Skin epidermis (tissue), 12 donors: Measurements from ENCODE around the gene TCAIM.

Experiments used
- H3K27ac ChIP-seq, 21 experiments: fragments of 200-600 bp; sonication (generic) in 11 of 21; one replicate each; pipeline ENCODE4 v1.5.0; 2020; ENCODE audit warnings: mild to moderate bottlenecking in 3 of 21, inconsistent platforms in 2 of 21, moderate library complexity in 2 of 21
- H3K4me3 ChIP-seq, 7 experiments: fragments of 200-600 bp; sonication (generic) in 2 of 7; one replicate each; pipeline ENCODE4 v1.5.0; 2020; ENCODE audit warnings: inconsistent platforms in 2 of 7, mild to moderate bottlenecking in 2 of 7, moderate library complexity in 1 of 7

The TCAIM gene

GRCh38 chr3:44436181-44436580 is 97.6 kb downstream of the TCAIM start:
- Histone ChIP-seq H3K4me3 (no peak overlapping the region), H3K27ac (no peak overlapping the region)

DNA sequence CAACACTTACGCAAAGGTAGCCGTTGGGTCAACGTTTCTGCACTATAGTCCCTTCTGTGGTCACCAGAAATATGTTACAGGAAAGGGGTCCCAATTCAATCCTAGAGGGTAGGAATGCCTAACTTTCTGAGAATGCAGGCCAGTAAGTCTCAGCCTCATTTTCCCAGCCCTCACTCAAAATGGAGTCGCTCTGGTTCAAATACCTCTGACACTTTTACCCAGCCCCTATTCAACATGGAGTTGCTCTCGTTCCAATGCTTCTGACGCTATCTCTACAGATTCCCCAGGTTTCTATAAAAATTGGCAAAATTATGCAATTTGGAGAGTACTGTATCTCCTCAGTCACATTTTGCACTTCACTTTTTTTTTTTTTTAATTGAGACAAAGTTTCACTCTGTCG is 99.2 kb downstream of the TCAIM start:
- H3K27ac ChIP-seq: no peak overlapping the region
- H3K4me3 ChIP-seq: no peak overlapping the region

DNA sequence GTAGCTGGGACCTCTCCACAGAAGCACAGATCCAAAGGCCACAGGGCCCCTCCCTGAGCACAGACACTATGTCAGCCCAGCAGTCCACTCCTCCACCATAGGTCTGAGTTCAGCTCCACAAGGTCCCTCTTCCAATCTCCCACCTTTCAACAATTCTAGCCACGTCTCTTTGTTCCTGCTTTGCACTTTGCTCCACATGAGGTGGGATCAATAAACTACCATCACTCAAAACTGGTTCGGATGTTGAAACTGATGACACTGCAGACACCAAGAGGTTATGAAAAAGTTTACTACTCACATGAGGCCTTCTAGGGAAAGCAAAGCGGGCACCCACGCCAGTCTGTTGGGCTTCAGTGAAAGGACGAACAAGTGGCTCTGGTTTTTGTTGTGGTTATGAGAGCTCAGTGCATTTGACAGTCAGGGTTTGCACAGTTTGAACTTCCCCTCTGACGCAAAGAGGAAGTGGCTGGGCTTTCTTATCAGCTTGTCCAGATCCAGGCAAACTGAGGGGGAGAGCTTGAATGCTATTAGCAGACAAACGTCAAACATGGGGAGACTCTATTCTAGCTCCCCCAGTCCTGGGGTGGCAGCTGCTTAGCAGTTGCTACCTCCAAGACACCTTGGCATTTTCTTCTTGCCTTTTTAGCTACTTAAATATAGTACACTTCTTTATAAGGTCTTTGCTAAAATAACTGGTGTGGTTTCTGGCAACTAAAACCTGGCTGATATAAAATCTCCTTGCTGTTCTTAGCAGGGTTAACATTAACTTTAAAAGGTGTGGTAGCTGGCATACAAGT is 101.1 kb downstream of the TCAIM start:
- Histone ChIP-seq H3K4me3 (no peak overlapping the region), H3K27ac (peak overlapping the region; percentile 15 to 88 (median 74))

GRCh38 chr3:44442596-44443309 is 104.2 kb downstream of the TCAIM start:
- Histone ChIP-seq H3K4me3 (no peak overlapping the region), H3K27ac (no peak overlapping the region)

DNA sequence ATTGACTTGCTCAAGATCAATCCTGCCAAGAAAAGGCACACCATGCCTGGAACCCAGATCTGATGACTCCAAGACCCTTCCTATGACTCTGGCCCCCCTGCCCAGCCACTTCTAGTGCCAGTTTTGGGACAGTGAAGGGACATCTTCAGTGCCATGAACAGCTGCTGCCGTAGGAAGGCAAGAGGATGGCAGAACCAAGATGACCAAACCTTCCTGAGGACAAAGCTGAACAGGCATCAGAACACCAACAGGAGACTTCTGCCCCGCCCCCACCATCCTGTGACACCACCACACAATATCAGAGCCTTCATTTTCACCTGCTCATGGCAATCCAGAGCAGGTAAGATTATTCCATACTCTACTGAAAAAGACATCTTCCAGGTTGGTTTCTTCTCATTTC is 105.9 kb downstream of the TCAIM start:
- no peak overlapping the region for H3K4me3 ChIP-seq
- no peak overlapping the region for H3K27ac ChIP-seq

GRCh38 chr3:44444896-44445691 is 106.5 kb downstream of the TCAIM start:
- H3K4me3 ChIP-seq: no peak overlapping the region
- no peak overlapping the region for H3K27ac ChIP-seq

DNA sequence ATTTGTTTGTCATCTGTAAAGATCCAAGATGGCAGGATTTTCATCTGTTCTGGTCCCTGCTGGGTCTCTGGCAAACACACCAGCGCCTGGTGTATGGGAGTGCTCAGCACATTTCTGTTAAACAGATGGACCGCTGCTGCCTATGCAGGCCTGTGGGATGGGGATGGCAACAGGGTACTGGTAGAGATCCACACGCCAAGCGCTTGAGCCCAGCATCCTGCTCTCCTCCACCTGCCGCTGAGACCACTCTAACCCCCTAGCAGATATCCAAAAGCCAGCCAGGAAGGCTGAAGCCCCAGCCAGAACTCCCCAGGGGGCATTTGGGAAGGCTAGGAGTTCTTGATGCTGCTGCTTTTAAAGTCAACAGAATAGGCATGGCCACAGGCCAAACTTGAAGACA is 107.2 kb downstream of the TCAIM start:
- Histone ChIP-seq H3K4me3 (no peak overlapping the region), H3K27ac (no peak overlapping the region)

GRCh38 chr3:44446929-44447328 is 108.4 kb downstream of the TCAIM start:
- Histone ChIP-seq H3K4me3 (no peak overlapping the region), H3K27ac (no peak overlapping the region)

GRCh38 chr3:44451441-44451840 is 112.9 kb downstream of the TCAIM start:
- Histone ChIP-seq H3K27ac (no peak overlapping the region), H3K4me3 (no peak overlapping the region)

- Histone ChIP-seq H3K27ac (no peak overlapping the region), H3K4me3 (no peak overlapping the region)
Observed at GRCh38 chr3:44454258-44454657, 115.7 kb downstream of the TCAIM start.

- Histone ChIP-seq H3K27ac (no peak overlapping the region), H3K4me3 (no peak overlapping the region)
Observed at GRCh38 chr3:44455318-44455717, 116.8 kb downstream of the TCAIM start.
